B cell (primary cell): ENCODE results near the gene PUM2. TPM values are rescaled to one million over a fixed set of nuclear protein-coding genes. Genes with fewer than 3 reads are reported as not detected.

Source experiments
- ATAC-seq: fragments of 200-7000 bp; cut with Tn5 transposase; one replicate; pipeline ENCODE4 v1.10.0; 2021; ENCODE audit warnings: low read depth, mild to moderate bottlenecking, moderate number of reproducible peaks, moderate library complexity
- CTCF ChIA-PET: fragments of 350-600 bp; sonication (Branson Sonifier 250); formaldehyde crosslinking; loops from one replicate; lab custom pipeline; 2021; ENCODE audit warnings: antibody characterized with exemption, inconsistent platforms; lab: Charles Lee
- POLR2A ChIA-PET: fragments of 350-600 bp; sonication (Branson Sonifier 250); formaldehyde crosslinking; loops from one replicate; lab custom pipeline; 2021; ENCODE audit warnings: antibody characterized with exemption; lab: Charles Lee
- DNase-seq: peaks from one replicate; pipeline ENCODE4 v3.0.0; 2013
- H2AFZ ChIP-seq: 2 replicates; pipeline ENCODE4 v1.6.1; 2012; ENCODE audit warnings: mild to moderate bottlenecking, low read depth, low read length; ENCODE audit not compliant: insufficient read depth, poor library complexity, severe bottlenecking
- H3K27ac ChIP-seq, 2 donors: 1 replicate in 1 of 2; 2 replicates in 1 of 2; pipeline ENCODE4 v1.5.1; 2012 to 2013; ENCODE audit warnings: low read length in 2 of 2, mild to moderate bottlenecking in 2 of 2, moderate library complexity in 1 of 2
- H3K27me3 ChIP-seq, 4 experiments: fragments of 200-600 bp in 1 of 4; sonication (generic) in 1 of 4; replicated peaks in 1 of 4; 1 replicate in 2 of 4; 2 replicates in 2 of 4; pipeline versions ENCODE4 v1.6.1 to v1.7.0; 2013 to 2016; ENCODE audit warnings: low read length in 3 of 4, mild to moderate bottlenecking in 2 of 4, mixed read lengths in 1 of 4, moderate library complexity in 1 of 4; ENCODE audit not compliant: insufficient read depth in 4 of 4, control insufficient read depth in 3 of 4; ENCODE audit errors: control extremely low read depth in 1 of 4
- H3K36me3 ChIP-seq, 2 experiments: replicated peaks in 1 of 2; 1 replicate in 1 of 2; 2 replicates in 1 of 2; pipeline versions ENCODE4 v1.6.1 to v1.7.1; 2013; ENCODE audit warnings: low read length in 1 of 2; ENCODE audit not compliant: insufficient read depth in 2 of 2, control insufficient read depth in 1 of 2; ENCODE audit errors: control extremely low read depth in 1 of 2, extremely low read depth in 1 of 2
- H3K4me1 ChIP-seq, 2 donors: fragments of 200-600 bp in 1 of 2; sonication (generic) in 1 of 2; 1 replicate in 1 of 2; 2 replicates in 1 of 2; pipeline versions ENCODE4 v1.5.1 to v1.6.1; 2013 to 2017; ENCODE audit warnings: low read length in 2 of 2; ENCODE audit not compliant: control insufficient read depth in 2 of 2, insufficient read depth in 2 of 2
- H3K4me2 ChIP-seq: replicated peaks from 2 replicates; pipeline ENCODE3; 2012; ENCODE audit warnings: mild to moderate bottlenecking, low read depth, low read length; ENCODE audit not compliant: poor library complexity, severe bottlenecking
- H3K4me3 ChIP-seq, 5 experiments: fragments of 200-600 bp in 1 of 5; sonication (generic) in 1 of 5; 1 replicate in 3 of 5; 2 replicates in 2 of 5; pipeline versions ENCODE4 v1.5.1 to v1.7.0; 2011 to 2016; ENCODE audit warnings: low read length in 4 of 5, mild to moderate bottlenecking in 4 of 5, low read depth in 2 of 5, control low read depth in 1 of 5, moderate library complexity in 1 of 5; ENCODE audit not compliant: insufficient read depth in 1 of 5; ENCODE audit errors: control extremely low read depth in 1 of 5, extremely low read depth in 1 of 5
- H3K79me2 ChIP-seq: fragments of 200-600 bp; sonication (generic); one replicate; pipeline ENCODE4 v1.6.0; 2016; ENCODE audit warnings: low read length; ENCODE audit not compliant: control insufficient read depth, insufficient read depth
- H3K9ac ChIP-seq: fragments of 200-600 bp; sonication (generic); 2 replicates; pipeline ENCODE4 v1.6.1; 2017; ENCODE audit warnings: mild to moderate bottlenecking, low read length, moderate library complexity
- H3K9me3 ChIP-seq, 3 donors: one replicate each; pipeline versions ENCODE4 v1.6.1 to v1.7.1; 2013; ENCODE audit warnings: low read length in 2 of 3; ENCODE audit not compliant: control insufficient read depth in 2 of 3, insufficient read depth in 1 of 3; ENCODE audit errors: control extremely low read depth in 1 of 3
- H4K20me1 ChIP-seq: 2 replicates; pipeline ENCODE4 v1.6.0; 2012; ENCODE audit warnings: mild to moderate bottlenecking, low read length; ENCODE audit not compliant: insufficient read depth, control insufficient read depth, poor library complexity, severe bottlenecking
- H3K27ac Mint-ChIP-seq: one replicate; pipeline ENCODE4 v1.8.0; 2021; ENCODE audit warnings: mixed read lengths
- H3K27me3 Mint-ChIP-seq: one replicate; pipeline ENCODE4 v1.8.0; 2021; ENCODE audit warnings: mixed read lengths
- H3K4me1 Mint-ChIP-seq: one replicate; pipeline ENCODE4 v1.8.0; 2021; ENCODE audit warnings: mixed read lengths
- H3K4me3 Mint-ChIP-seq: one replicate; pipeline ENCODE4 v1.8.0; 2021; ENCODE audit warnings: mixed read lengths
- H3K9me3 Mint-ChIP-seq: one replicate; pipeline ENCODE4 v1.8.0; 2022; ENCODE audit warnings: mixed read lengths; ENCODE audit not compliant: insufficient read depth
- EZH2 ChIP-seq: IDR thresholded peaks from 2 replicates; pipeline ENCODE4 v1.6.1; 2012; ENCODE audit warnings: borderline replicate concordance, low read depth, mild to moderate bottlenecking, moderate library complexity, low read length; ENCODE audit not compliant: insufficient read depth, poor library complexity, severe bottlenecking
- WGBS: methylation state at CpG from one replicate; pipeline ENCODE4 v1.1.5; 2013; ENCODE audit warnings: missing lambda C conversion rate; ENCODE audit not compliant: insufficient coverage; 5-methylcytosine and 5-hydroxymethylcytosine counted together
- intact Hi-C: fragments of 100-400 bp; cut with micrococcal nuclease; formaldehyde crosslinking; loops from one replicate; pipeline ENCODE4 v1.10.0; 2022
- polyA plus RNA-seq: library from polyadenylated mRNA; depleted of rRNA; stranded (reverse); fragments of >200 nt; gene quantifications from 2 replicates; pipeline ENCODE4 v1.2.3, GENCODE V29; 2012
- total RNA-seq, 2 donors: library from RNA; stranded (reverse); fragments of 120-200 nt in 1 of 2; gene quantifications; 1 replicate in 1 of 2; 2 replicates in 1 of 2; pipeline versions ENCODE4 v1.2.3 to v1.2.4, GENCODE V29; 2013 to 2022
- TF ChIP-seq, protein P1 (sequence below): fragments of 200-600 bp; IDR thresholded peaks from one replicate; pipeline ENCODE4 v1.8.0; 2022; ENCODE audit warnings: antibody characterized with exemption, mild to moderate bottlenecking

PUM2 gene
- total and polyA plus RNA-seq, 2 donors (not counting 1 experiment from before 2014, with no cell fraction given) = 21.1 to 151 TPM

- CTCF ChIA-PET = interaction anchor here (0.7 kb wide), 1 partner anchor 192 kb away, joined by 3 read pairs; no protein-coding TSS in a partner anchor
- no peak for DNase-seq
- H3K9me3 Mint-ChIP-seq = no peaks in the 10 kb centered on the region
- Histone ChIP-seq H3K27ac (no peak overlapping the region), H3K4me3 (no peak overlapping the region), H4K20me1 (no peaks in the 10 kb centered on the region), H3K79me2 (no peaks in the 10 kb centered on the region), H3K27me3 (no peaks in the 10 kb centered on the region), H2AFZ (no peak overlapping the region), H3K4me2 (no peak overlapping the region), H3K4me1 (no peaks in the 10 kb centered on the region), H3K36me3 (no peaks in the 10 kb centered on the region), H3K9ac (no peak overlapping the region), H3K9me3 (peaks cover 0 to 3% (median 0%) of the 10 kb centered on the region in 3 donors)
- POLR2A ChIA-PET = no interaction called here
- H3K27ac Mint-ChIP-seq = no peak overlapping the region
- intact Hi-C loops = no loop called here
- no peak for ATAC-seq
- no peak overlapping the region for H3K4me3 Mint-ChIP-seq
- H3K27me3 Mint-ChIP-seq = no peaks in the 10 kb centered on the region
- H3K4me1 Mint-ChIP-seq = peaks cover 7% of the 10 kb centered on the region
- 30% methylated on average over 5 of the region's 5 CpGs for WGBS
- TF ChIP-seq EZH2 = no peak
- TF ChIP-seq, protein P1, sequence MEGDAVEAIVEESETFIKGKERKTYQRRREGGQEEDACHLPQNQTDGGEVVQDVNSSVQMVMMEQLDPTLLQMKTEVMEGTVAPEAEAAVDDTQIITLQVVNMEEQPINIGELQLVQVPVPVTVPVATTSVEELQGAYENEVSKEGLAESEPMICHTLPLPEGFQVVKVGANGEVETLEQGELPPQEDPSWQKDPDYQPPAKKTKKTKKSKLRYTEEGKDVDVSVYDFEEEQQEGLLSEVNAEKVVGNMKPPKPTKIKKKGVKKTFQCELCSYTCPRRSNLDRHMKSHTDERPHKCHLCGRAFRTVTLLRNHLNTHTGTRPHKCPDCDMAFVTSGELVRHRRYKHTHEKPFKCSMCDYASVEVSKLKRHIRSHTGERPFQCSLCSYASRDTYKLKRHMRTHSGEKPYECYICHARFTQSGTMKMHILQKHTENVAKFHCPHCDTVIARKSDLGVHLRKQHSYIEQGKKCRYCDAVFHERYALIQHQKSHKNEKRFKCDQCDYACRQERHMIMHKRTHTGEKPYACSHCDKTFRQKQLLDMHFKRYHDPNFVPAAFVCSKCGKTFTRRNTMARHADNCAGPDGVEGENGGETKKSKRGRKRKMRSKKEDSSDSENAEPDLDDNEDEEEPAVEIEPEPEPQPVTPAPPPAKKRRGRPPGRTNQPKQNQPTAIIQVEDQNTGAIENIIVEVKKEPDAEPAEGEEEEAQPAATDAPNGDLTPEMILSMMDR = no peak
Measured at GRCh38 chr2:20207051-20207450, 143.6 kb downstream of the PUM2 start.

DNA sequence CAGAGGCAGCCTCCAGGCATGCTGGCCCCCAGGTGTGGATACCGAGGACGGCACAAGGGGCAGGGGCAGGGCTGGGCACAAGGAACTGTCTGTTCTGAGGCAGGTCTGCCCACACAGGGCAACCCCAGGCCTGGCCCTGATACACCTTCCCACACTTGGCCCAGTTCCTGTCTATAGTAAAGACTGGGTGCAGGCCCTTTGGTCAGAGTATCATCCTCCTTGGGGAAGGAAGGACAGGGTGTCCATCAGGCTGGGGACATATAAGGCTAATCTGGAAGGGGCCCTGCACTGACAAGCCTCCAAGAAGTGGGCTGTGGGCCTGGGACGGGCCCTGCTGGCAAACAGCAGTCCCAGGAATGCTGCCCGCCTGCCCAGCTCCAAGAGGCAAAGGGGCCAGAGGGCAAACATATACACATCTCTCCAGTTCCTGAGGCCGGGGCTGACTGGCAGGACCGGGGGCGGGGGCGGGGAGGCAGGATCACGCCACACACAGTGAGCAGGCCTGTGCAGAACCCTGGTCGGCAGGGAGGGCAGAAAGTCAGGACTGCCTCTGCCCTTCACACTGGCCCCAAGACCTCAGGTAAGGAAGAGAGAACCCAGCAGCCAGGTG, 144.6 kb downstream of the PUM2 start:
- H3K27ac Mint-ChIP-seq = no peak overlapping the region
- Histone ChIP-seq H2AFZ (no peak overlapping the region), H4K20me1 (no peaks in the 10 kb centered on the region), H3K9ac (no peak overlapping the region), H3K4me1 (no peaks in the 10 kb centered on the region), H3K79me2 (no peaks in the 10 kb centered on the region), H3K36me3 (no peaks in the 10 kb centered on the region), H3K27me3 (no peaks in the 10 kb centered on the region), H3K4me3 (no peak overlapping the region), H3K27ac (no peak overlapping the region), H3K4me2 (no peak overlapping the region), H3K9me3 (peaks cover 0 to 8% (median 0%) of the 10 kb centered on the region in 3 donors)
- H3K4me1 Mint-ChIP-seq = peaks cover 7% of the 10 kb centered on the region
- H3K27me3 Mint-ChIP-seq = no peaks in the 10 kb centered on the region
- POLR2A ChIA-PET = no interaction called here
- no peak for TF ChIP-seq EZH2
- TF ChIP-seq, protein P1 = no peak
- intact Hi-C loops = no loop called here
- no peaks in the 10 kb centered on the region for H3K9me3 Mint-ChIP-seq
- ATAC-seq (no peak), DNase-seq (no peak)
- 93% methylated on average over 5 of the region's 10 CpGs for WGBS
- H3K4me3 Mint-ChIP-seq = no peak overlapping the region
- CTCF ChIA-PET = no interaction called here
